Activated T-helper 1 cell treated with anti-CD3 and anti-CD28 coated beads, Interleukin-2, amount 50 U/mL, for 16 hours (primary cell): Measurements from ENCODE around the gene WNT3A.

ENCODE experiments used
- DNase-seq, 2 donors: peaks; one replicate each; pipeline ENCODE4 v3.0.0-alpha.2; 2020; ENCODE audit warnings: low read depth in 1 of 2, low spot score in 1 of 2

WNT3A gene

GRCh38 chr1:228082918-228083870, 76.4 kb downstream of the WNT3A start:
- DNase-seq: peak in 1 of 2 donors; percentile 21

GRCh38 chr1:228083871-228084278, 77.1 kb downstream of the WNT3A start:
- DNase-seq: no peak

- no peak for DNase-seq
Observed at GRCh38 chr1:228084325-228084724, 77.5 kb downstream of the WNT3A start.

DNA sequence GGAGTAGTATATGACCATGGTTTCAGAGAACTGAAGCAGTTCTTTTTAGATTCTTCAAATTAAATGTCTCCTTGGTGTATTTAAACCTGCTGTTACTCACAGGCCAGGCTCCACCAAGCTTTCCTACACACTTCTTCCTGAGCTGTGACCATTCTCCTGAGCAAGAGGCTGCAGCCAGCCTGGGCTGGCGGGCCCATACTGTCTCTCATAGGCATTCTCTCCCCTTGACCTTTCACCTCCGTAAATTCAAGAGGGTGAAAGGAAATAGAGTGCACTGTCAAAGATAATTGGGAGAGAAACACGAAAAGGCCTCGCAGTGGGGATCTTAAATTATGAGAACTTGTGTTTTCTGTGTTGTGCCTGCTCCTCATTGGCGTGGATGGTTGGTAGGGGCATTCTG, 78.0 kb downstream of the WNT3A start:
- DNase-seq: no peak

DNA sequence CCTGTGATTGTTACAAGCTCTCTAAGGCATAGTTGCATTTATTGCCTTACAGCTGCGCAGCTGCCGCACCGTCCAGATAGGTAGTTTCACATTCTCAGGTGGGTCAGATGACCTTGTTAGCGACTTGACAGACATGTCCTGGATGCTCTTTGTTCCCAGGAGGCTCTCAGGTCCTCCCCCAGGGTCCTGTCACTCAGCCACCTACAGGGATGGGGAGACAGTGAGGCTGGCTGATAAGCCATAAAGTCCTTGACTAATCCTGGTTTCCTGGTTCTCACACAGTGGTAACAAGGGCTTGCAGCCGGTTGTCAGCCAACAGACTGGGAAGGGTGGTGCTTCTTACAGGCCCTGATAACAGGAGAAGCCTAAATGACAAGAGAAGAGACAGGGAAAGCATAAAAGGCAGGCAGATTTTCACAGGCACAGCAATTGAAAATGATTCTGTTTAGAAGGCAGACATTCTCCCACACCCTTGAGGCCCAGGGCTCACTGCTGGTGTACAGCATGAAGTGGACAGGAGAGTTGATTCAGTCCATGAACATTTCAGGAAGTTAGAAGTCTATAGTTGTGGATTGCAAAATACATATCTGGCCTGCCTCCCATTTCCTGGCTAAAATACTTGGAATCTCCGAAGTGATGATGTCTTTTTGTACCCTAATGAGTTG, 78.6 kb downstream of the WNT3A start:
- no peak for DNase-seq

GRCh38 chr1:228087771-228088251, 81.0 kb downstream of the WNT3A start:
- no peak for DNase-seq

DNA sequence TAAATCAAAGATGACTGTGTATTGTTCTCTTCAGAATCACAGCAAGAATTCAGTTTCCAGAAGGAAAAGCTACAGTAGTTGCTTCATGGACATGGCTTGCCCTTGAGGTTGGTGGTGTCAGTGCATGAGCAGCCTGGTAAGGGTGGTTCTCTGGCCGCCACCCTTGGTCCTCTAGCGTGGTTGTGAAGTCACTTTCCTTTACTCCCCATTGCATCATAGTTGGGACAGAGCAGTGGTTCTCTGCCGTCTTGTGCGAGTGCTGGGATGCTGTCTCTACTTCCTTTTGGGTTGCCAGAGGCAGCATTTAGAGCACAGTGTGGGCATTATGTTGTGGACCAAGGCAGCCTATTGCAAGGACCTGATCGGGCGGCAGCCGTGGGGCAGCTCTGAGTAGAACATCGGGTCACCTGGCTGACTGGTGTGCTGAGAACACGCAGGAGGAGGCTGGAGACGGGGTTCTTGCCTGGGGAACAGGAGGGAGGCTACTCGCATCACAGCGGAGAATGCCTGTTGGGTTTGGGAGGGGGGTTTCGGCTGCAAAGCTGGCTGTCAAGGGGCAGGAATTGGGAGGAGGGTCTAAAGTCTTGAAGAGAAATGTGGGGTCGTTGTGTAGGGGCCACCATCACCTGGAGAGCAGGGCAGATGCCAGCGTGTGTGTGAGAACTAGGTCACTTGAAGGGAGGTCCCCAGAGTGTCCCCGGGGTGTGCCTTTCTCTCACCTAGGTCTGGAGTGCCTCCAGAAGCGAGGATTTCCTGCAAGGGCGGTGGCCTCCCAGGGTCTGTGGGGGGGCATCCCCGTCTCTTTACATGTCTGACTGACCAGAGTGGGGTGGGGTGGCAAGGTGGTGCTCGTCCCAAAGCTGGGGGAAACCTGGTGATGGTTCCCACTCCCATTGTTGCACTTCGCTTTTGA, 82.0 kb downstream of the WNT3A start:
- DNase-seq: no peak

- no peak for DNase-seq
Observed at GRCh38 chr1:228089519-228090380, 83.0 kb downstream of the WNT3A start.

- no peak for DNase-seq
Observed at GRCh38 chr1:228090613-228091081, 83.8 kb downstream of the WNT3A start.

GRCh38 chr1:228091084-228091483, 84.3 kb downstream of the WNT3A start:
- DNase-seq: no peak

DNA sequence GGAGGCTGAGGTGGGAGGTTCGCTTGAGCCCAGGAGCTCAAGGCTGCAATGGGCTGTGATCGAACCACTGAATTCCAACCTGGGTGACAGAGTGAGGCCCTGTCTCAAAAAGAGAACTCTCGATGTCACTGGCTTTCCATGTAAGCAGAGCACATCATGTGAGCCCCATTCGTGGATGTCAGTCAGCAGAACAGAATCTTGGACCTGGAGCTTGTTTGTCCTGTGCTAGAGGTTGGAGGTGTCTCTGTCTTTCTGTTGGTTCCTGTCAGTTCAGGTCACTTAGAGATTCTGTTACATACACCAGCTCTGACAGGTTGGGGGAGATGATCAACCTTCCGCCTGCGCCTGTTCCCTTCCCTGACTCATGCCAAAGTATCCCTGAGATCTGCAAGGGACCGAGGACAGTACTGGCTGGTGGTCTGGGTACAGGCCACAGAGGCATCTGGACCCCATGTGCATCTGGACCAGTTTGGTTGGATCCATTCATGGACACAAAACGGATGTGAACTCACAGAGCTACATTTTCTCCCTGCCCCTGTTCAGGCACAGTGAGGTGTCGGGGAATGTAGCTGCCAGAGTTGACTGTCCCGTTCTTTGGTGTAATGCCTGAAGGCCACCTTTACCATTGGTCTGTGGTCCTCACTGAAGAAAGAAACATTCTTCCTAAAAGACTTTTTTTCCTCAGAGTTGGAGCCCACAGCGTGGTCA, 85.7 kb downstream of the WNT3A start:
- no peak for DNase-seq

- no peak for DNase-seq
Observed at GRCh38 chr1:228093050-228093906, 86.5 kb downstream of the WNT3A start.

- DNase-seq: no peak
Observed at GRCh38 chr1:228094432-228095016, 87.7 kb downstream of the WNT3A start.

GRCh38 chr1:228095161-228095560, 88.4 kb downstream of the WNT3A start:
- DNase-seq: no peak

- no peak for DNase-seq
Observed at GRCh38 chr1:228095938-228096337, 89.1 kb downstream of the WNT3A start.

DNA sequence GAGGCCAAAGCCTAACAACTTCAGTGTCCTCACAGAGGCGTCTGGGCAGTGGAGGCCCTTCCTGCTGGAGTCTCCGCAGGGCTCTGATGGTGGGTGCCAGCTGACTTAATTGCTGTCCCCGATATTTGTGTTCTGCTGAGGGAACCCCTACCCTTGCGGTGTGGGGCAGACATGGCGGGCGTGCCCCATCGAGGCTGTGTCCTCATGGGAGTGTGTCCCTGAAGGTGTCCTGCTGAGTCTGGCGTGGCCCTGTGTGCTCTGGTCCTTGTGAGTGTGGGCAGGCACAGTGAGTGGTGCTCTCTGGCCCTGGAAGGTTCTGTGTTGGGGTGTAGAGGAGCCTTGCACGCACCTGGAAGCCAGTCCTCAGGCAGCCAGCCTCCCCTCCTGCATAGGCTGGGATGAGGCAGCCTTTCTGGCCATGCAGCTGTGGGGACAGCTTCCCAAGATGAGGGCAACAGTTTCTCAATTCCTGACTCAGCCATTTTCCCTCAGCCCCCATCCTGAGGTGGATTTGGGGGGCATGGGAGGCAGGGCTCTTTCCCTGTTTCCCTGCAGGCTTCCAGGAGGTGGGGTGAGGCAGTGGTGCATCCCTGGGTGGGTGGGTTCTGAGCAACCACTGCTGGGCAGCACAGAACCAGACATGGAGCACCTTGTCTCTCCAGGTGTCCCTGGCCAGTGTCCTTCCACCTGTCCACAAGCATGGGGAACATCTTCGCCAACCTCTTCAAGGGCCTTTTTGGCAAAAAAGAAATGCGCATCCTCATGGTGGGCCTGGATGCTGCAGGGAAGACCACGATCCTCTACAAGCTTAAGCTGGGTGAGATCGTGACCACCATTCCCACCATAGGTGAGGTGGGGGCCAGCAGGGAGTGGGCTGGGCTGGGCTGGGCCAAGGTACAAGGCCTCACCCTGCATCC, 89.9 kb downstream of the WNT3A start:
- DNase-seq: no peak
